ENCODE data around the gene CDHR2.

DNA sequence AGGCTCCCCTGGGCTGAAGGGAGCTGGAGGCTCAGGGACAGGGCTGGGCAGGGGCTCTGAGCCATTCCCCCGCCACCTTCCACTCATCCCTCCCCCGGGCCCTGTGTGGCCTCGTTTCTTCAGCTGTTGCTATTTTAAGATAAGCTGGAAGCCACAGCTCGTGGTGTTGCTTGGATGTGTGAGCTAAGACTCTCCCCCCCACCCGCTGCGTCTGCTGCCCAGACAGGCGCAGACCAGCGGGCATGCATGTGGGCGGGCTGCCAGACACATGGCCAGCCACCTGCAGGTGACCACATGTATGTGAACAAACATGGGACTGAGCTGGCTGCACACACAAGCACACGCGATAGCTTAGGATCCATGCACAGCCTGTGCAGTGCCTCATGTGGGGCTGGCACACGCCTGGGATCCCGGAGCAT, 72.5 kb downstream of the CDHR2 start:
- no peak for TF ChIP-seq SRF (IDR thresholded peaks at IDR 0.05; ENCODE audit: low read depth)
- no peak for TF ChIP-seq JUND (IDR thresholded peaks at IDR 0.05)
- TF ChIP-seq, protein P1, sequence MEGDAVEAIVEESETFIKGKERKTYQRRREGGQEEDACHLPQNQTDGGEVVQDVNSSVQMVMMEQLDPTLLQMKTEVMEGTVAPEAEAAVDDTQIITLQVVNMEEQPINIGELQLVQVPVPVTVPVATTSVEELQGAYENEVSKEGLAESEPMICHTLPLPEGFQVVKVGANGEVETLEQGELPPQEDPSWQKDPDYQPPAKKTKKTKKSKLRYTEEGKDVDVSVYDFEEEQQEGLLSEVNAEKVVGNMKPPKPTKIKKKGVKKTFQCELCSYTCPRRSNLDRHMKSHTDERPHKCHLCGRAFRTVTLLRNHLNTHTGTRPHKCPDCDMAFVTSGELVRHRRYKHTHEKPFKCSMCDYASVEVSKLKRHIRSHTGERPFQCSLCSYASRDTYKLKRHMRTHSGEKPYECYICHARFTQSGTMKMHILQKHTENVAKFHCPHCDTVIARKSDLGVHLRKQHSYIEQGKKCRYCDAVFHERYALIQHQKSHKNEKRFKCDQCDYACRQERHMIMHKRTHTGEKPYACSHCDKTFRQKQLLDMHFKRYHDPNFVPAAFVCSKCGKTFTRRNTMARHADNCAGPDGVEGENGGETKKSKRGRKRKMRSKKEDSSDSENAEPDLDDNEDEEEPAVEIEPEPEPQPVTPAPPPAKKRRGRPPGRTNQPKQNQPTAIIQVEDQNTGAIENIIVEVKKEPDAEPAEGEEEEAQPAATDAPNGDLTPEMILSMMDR (IDR thresholded peaks at IDR 0.05 in 2 of 3, conservative IDR thresholded peaks at IDR 0.05 in 1 of 3; ENCODE audit: borderline replicate concordance in 1 of 3, insufficient read depth in 1 of 3, low read depth in 2 of 3, low read length in 2 of 3), result no peak
- TF ChIP-seq YY1 (IDR thresholded peaks at IDR 0.05; ENCODE audit: extremely low read depth, insufficient replicate concordance, low read depth, low read length), result no peak
- no peak for TF ChIP-seq EZH2 (IDR thresholded peaks at IDR 0.05)
- TF ChIP-seq EZH2phosphoT487 (IDR thresholded peaks at IDR 0.05; ENCODE audit: borderline replicate concordance), result no peak
- TF ChIP-seq, protein P2, sequence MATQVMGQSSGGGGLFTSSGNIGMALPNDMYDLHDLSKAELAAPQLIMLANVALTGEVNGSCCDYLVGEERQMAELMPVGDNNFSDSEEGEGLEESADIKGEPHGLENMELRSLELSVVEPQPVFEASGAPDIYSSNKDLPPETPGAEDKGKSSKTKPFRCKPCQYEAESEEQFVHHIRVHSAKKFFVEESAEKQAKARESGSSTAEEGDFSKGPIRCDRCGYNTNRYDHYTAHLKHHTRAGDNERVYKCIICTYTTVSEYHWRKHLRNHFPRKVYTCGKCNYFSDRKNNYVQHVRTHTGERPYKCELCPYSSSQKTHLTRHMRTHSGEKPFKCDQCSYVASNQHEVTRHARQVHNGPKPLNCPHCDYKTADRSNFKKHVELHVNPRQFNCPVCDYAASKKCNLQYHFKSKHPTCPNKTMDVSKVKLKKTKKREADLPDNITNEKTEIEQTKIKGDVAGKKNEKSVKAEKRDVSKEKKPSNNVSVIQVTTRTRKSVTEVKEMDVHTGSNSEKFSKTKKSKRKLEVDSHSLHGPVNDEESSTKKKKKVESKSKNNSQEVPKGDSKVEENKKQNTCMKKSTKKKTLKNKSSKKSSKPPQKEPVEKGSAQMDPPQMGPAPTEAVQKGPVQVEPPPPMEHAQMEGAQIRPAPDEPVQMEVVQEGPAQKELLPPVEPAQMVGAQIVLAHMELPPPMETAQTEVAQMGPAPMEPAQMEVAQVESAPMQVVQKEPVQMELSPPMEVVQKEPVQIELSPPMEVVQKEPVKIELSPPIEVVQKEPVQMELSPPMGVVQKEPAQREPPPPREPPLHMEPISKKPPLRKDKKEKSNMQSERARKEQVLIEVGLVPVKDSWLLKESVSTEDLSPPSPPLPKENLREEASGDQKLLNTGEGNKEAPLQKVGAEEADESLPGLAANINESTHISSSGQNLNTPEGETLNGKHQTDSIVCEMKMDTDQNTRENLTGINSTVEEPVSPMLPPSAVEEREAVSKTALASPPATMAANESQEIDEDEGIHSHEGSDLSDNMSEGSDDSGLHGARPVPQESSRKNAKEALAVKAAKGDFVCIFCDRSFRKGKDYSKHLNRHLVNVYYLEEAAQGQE (IDR thresholded peaks at IDR 0.05; ENCODE audit: low read depth), result no peak
- no peak for TF ChIP-seq RAD21 (IDR thresholded peaks at IDR 0.05; ENCODE audit: low read depth)
- TF ChIP-seq POLR2AphosphoS5 (IDR thresholded peaks at IDR 0.05; ENCODE audit: low read depth, low read length), result no peak
- no peak for TF ChIP-seq CEBPB (IDR thresholded peaks at IDR 0.05; ENCODE audit: low read depth)
- TF ChIP-seq, protein P3, sequence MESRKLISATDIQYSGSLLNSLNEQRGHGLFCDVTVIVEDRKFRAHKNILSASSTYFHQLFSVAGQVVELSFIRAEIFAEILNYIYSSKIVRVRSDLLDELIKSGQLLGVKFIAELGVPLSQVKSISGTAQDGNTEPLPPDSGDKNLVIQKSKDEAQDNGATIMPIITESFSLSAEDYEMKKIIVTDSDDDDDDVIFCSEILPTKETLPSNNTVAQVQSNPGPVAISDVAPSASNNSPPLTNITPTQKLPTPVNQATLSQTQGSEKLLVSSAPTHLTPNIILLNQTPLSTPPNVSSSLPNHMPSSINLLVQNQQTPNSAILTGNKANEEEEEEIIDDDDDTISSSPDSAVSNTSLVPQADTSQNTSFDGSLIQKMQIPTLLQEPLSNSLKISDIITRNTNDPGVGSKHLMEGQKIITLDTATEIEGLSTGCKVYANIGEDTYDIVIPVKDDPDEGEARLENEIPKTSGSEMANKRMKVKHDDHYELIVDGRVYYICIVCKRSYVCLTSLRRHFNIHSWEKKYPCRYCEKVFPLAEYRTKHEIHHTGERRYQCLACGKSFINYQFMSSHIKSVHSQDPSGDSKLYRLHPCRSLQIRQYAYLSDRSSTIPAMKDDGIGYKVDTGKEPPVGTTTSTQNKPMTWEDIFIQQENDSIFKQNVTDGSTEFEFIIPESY (IDR thresholded peaks at IDR 0.05; ENCODE audit: extremely low read depth, insufficient replicate concordance, low read length), result no peak
- no peak for TF ChIP-seq EGR1 (IDR thresholded peaks at IDR 0.05; ENCODE audit: low read depth)
- TF ChIP-seq SIN3A (IDR thresholded peaks at IDR 0.05; ENCODE audit: low read depth), result no peak
- TF ChIP-seq POLR2A (IDR thresholded peaks at IDR 0.05; ENCODE audit: borderline replicate concordance, extremely low read depth, insufficient read depth, insufficient read length), result no peak

Data from HCT116 (cell line).